Left ventricle myocardium inferior (tissue), 1 donor: ENCODE measurements around the gene HSD17B2. TPM values are rescaled to one million over a fixed set of nuclear protein-coding genes. Genes with fewer than 3 reads are reported as not detected.

Experiments
- DNase-seq: peaks from one replicate; pipeline ENCODE4 v3.0.0-alpha.2; 2020
- H3K27ac ChIP-seq: fragments of 200-600 bp; replicated peaks from 2 replicates; pipeline ENCODE4 v1.8.0; 2021
- H3K27me3 ChIP-seq: fragments of 200-600 bp; 2 replicates; pipeline ENCODE4 v1.8.0; 2021; ENCODE audit warnings: low read depth
- H3K36me3 ChIP-seq: fragments of 200-600 bp; 2 replicates; pipeline ENCODE4 v1.8.0; 2021
- H3K4me1 ChIP-seq: fragments of 200-600 bp; 2 replicates; pipeline ENCODE4 v1.8.0; 2021
- H3K4me3 ChIP-seq: fragments of 200-600 bp; 2 replicates; pipeline ENCODE4 v1.8.0; 2021; ENCODE audit warnings: mild to moderate bottlenecking, moderate library complexity
- H3K9me3 ChIP-seq: fragments of 200-600 bp; replicated peaks from 2 replicates; pipeline ENCODE4 v1.8.0; 2021
- CTCF ChIP-seq: fragments of 200-600 bp; IDR thresholded peaks from 2 replicates; pipeline ENCODE4 v1.8.0; 2021; ENCODE audit warnings: antibody characterized with exemption, mild to moderate bottlenecking, borderline replicate concordance
- intact Hi-C: fragments of 100-400 bp; cut with micrococcal nuclease; formaldehyde crosslinking; loops from one replicate; pipeline ENCODE4 v1.11.0; 2022
- long read RNA-seq: library from polyadenylated mRNA; unstranded; transcript quantifications from one replicate; pipeline ENCODE4 v2.0.0, GENCODE V29; 2021
- total RNA-seq: library from RNA; stranded (reverse); fragmentation: NEBNext Ultra II Directional; extraction: Animal tissue kit (Norgen Biotek cat#: 25700); gene quantifications from one replicate; pipeline ENCODE4 v1.2.1, GENCODE V29; 2021
- donor health status: DM: no; HTN: yes; CAD: no; lungs with severe emphysema.

Gene HSD17B2
- total RNA-seq = not detected
- long read RNA-seq = 0 reads

- no peaks in the 10 kb centered on the region for H3K9me3 ChIP-seq
- no peak within 1 kb of the TSS for H3K4me3 ChIP-seq
- no peak for DNase-seq
- no peaks in the 10 kb centered on the region for H3K36me3 ChIP-seq
- intact Hi-C loops = no loop called here
- TF ChIP-seq CTCF = no peak
- H3K4me1 ChIP-seq = no peaks in the 10 kb centered on the region
- H3K27me3 ChIP-seq = peaks cover 67% of the 10 kb centered on the region
- no peak within 1 kb of the TSS for H3K27ac ChIP-seq
Measured at GRCh38 chr16:82034981-82035612, at the start of gene HSD17B2. TSS of gene HSD17B2 (plus strand) at chr16:82035253. CDS start at chr16:82035425, 172 bp downstream.

GRCh38 chr16:81987121-81987520 is 47.9 kb upstream of the HSD17B2 start:
- Histone ChIP-seq H3K27me3 (peaks cover 17% of the 10 kb centered on the region), H3K27ac (no peak overlapping the region), H3K36me3 (no peaks in the 10 kb centered on the region), H3K9me3 (no peaks in the 10 kb centered on the region), H3K4me3 (no peak overlapping the region), H3K4me1 (no peaks in the 10 kb centered on the region)
- no peak for TF ChIP-seq CTCF
- intact Hi-C loops = no loop called here
- no peak for DNase-seq

- intact Hi-C loops = no loop called here
- no peak for DNase-seq
- H3K27me3 ChIP-seq = peaks cover 17% of the 10 kb centered on the region
- H3K9me3 ChIP-seq = no peaks in the 10 kb centered on the region
- no peaks in the 10 kb centered on the region for H3K36me3 ChIP-seq
- no peak overlapping the region for H3K4me3 ChIP-seq
- H3K27ac ChIP-seq = no peak overlapping the region
- H3K4me1 ChIP-seq = no peaks in the 10 kb centered on the region
- no peak for TF ChIP-seq CTCF
Measured at GRCh38 chr16:81987706-81988105, 47.3 kb upstream of the HSD17B2 start.

- H3K36me3 ChIP-seq = no peaks in the 10 kb centered on the region
- H3K9me3 ChIP-seq = no peaks in the 10 kb centered on the region
- TF ChIP-seq CTCF = no peak
- intact Hi-C loops = no loop called here
- peaks cover 9% of the 10 kb centered on the region for H3K27me3 ChIP-seq
- no peak overlapping the region for H3K27ac ChIP-seq
- DNase-seq = no peak
- peaks cover 13% of the 10 kb centered on the region for H3K4me1 ChIP-seq
- H3K4me3 ChIP-seq = no peak overlapping the region
Measured at GRCh38 chr16:81992859-81993258, 42.2 kb upstream of the HSD17B2 start.

- peaks cover 6% of the 10 kb centered on the region for H3K27me3 ChIP-seq
- intact Hi-C loops = no loop called here
- no peak for TF ChIP-seq CTCF
- H3K27ac ChIP-seq = no peak overlapping the region
- H3K4me3 ChIP-seq = no peak overlapping the region
- H3K36me3 ChIP-seq = no peaks in the 10 kb centered on the region
- no peak for DNase-seq
- no peaks in the 10 kb centered on the region for H3K9me3 ChIP-seq
- peaks cover 15% of the 10 kb centered on the region for H3K4me1 ChIP-seq
Measured at GRCh38 chr16:81994485-81994884, 40.6 kb upstream of the HSD17B2 start.
